ENCODE measurements around the gene TNFRSF18.

- TF ChIP-seq, protein P1, sequence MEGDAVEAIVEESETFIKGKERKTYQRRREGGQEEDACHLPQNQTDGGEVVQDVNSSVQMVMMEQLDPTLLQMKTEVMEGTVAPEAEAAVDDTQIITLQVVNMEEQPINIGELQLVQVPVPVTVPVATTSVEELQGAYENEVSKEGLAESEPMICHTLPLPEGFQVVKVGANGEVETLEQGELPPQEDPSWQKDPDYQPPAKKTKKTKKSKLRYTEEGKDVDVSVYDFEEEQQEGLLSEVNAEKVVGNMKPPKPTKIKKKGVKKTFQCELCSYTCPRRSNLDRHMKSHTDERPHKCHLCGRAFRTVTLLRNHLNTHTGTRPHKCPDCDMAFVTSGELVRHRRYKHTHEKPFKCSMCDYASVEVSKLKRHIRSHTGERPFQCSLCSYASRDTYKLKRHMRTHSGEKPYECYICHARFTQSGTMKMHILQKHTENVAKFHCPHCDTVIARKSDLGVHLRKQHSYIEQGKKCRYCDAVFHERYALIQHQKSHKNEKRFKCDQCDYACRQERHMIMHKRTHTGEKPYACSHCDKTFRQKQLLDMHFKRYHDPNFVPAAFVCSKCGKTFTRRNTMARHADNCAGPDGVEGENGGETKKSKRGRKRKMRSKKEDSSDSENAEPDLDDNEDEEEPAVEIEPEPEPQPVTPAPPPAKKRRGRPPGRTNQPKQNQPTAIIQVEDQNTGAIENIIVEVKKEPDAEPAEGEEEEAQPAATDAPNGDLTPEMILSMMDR (IDR thresholded peaks at IDR 0.05) = no peak
- TF ChIP-seq POLR2A (IDR thresholded peaks at IDR 0.05) = no peak
These were observed 50.0 kb downstream of the TNFRSF18 start for GRCh38 chr1:1156140-1157032.
